NK-92 treated with Interleukin-12 subunit alpha and Interleukin-12 subunit beta, amount 100 ng/mL, for 24 hours (cell line): ENCODE data around the gene CDS2.
"Not testable (repeated sequence)": the region's sequence is repeated elsewhere in the genome, so short reads cannot be mapped to it uniquely, and the experiment has no call there.

Experiments
- DNase-seq: peaks from one replicate; lab custom pipeline; 2025; lab: John Stamatoyannopoulos, UW

The CDS2 gene

GRCh38 chr20:5126512-5127203, at the start of gene CDS2:
TSS of gene CDS2 (plus strand) at chr20:5127008. CDS start at chr20:5127093, 85 bp downstream.
- DNase-seq = peak; percentile 100

GRCh38 chr20:5077761-5078387, 48.9 kb upstream of the CDS2 start:
- no peak for DNase-seq

GRCh38 chr20:5078399-5078958, 48.3 kb upstream of the CDS2 start:
- peak; percentile 64 for DNase-seq

- no peak for DNase-seq
Measured at GRCh38 chr20:5080384-5080877, 46.4 kb upstream of the CDS2 start.

- no peak for DNase-seq
Measured at GRCh38 chr20:5085380-5085779, 41.4 kb upstream of the CDS2 start.

- no peak for DNase-seq
Measured at GRCh38 chr20:5088688-5089087, 38.1 kb upstream of the CDS2 start.

- no peak for DNase-seq
Measured at GRCh38 chr20:5090191-5090590, 36.6 kb upstream of the CDS2 start.

- no peak for DNase-seq
Measured at GRCh38 chr20:5091902-5092301, 34.9 kb upstream of the CDS2 start.

GRCh38 chr20:5092765-5093339, 34.0 kb upstream of the CDS2 start:
- DNase-seq = no peak

GRCh38 chr20:5095454-5095853, 31.4 kb upstream of the CDS2 start:
- no peak for DNase-seq

- no peak for DNase-seq
Measured at GRCh38 chr20:5095931-5096330, 30.9 kb upstream of the CDS2 start.

GRCh38 chr20:5096463-5096862, 30.3 kb upstream of the CDS2 start:
- no peak for DNase-seq

- not testable (repeated sequence) for DNase-seq
Measured at GRCh38 chr20:5099009-5099408, 27.8 kb upstream of the CDS2 start.

GRCh38 chr20:5099909-5100308, 26.9 kb upstream of the CDS2 start:
- not testable (repeated sequence) for DNase-seq

GRCh38 chr20:5100684-5101347, 26.0 kb upstream of the CDS2 start:
- DNase-seq = peak; percentile 41

- no peak for DNase-seq
Measured at GRCh38 chr20:5104479-5104878, 22.3 kb upstream of the CDS2 start.

- DNase-seq = no peak
Measured at GRCh38 chr20:5109276-5109675, 17.5 kb upstream of the CDS2 start.

GRCh38 chr20:5113615-5113986, 13.2 kb upstream of the CDS2 start:
- DNase-seq = no peak

- DNase-seq = no peak
Measured at GRCh38 chr20:5114403-5114802, 12.4 kb upstream of the CDS2 start.

GRCh38 chr20:5116875-5117274, 9.9 kb upstream of the CDS2 start:
- no peak for DNase-seq

- no peak for DNase-seq
Measured at GRCh38 chr20:5118220-5119142, 8.3 kb upstream of the CDS2 start.

GRCh38 chr20:5119143-5119434, 7.7 kb upstream of the CDS2 start:
- no peak for DNase-seq
